ENCODE data around the gene PLS1. TPM values are rescaled to one million over a fixed set of nuclear protein-coding genes. Genes with fewer than 3 reads are reported as not detected.
"Not testable (repeated sequence)": the region's sequence is repeated elsewhere in the genome, so short reads cannot be mapped to it uniquely, and the experiment has no call there.

PLS1 gene
- total RNA-seq, 1 donor from 2014 or later: 15.7 TPM

DNA sequence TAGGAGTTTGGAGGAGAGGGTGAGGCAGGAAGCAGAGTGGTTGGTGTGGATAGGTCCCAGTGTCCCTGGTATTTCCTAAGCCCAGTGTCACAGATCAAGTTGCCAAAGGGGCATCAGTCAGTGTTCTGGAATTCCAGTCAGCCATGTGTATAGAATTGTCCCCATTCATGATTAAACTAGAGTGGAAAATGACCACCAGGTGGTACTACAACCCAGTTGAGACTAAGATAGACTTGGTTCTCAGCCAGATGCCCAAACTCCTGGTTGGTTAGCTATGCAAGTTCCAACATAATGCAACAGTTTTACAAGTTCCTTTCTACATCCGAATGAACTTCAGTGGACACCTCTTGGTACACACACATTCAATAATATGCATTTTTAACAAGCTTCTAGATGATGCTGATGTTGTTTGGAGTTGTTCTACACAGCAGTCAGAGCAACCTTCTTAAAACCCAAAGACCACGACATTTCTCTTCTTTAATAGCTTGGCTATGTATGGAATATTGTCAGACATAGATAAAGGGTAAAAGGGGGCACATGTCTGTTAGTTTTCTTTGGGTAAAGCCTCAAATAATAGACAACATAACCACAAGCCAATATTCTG lies 9.3 kb upstream of the PLS1 start:
- no peaks in the 10 kb centered on the region for H3K36me3 Mint-ChIP-seq (ENCODE audit: insufficient read depth)
- no peaks in the 10 kb centered on the region for H3K9me3 Mint-ChIP-seq (ENCODE audit: low read depth)
- TF ChIP-seq, protein P1, sequence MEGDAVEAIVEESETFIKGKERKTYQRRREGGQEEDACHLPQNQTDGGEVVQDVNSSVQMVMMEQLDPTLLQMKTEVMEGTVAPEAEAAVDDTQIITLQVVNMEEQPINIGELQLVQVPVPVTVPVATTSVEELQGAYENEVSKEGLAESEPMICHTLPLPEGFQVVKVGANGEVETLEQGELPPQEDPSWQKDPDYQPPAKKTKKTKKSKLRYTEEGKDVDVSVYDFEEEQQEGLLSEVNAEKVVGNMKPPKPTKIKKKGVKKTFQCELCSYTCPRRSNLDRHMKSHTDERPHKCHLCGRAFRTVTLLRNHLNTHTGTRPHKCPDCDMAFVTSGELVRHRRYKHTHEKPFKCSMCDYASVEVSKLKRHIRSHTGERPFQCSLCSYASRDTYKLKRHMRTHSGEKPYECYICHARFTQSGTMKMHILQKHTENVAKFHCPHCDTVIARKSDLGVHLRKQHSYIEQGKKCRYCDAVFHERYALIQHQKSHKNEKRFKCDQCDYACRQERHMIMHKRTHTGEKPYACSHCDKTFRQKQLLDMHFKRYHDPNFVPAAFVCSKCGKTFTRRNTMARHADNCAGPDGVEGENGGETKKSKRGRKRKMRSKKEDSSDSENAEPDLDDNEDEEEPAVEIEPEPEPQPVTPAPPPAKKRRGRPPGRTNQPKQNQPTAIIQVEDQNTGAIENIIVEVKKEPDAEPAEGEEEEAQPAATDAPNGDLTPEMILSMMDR (IDR thresholded peaks at IDR 0.05; ENCODE audit: unreplicated experiment): peak; percentile 72
- peak; percentile 24 for DNase-seq (ENCODE audit: low spot score, unreplicated experiment)
- no peak overlapping the region for H3K27ac Mint-ChIP-seq
- no peak overlapping the region for H3K4me3 Mint-ChIP-seq (ENCODE audit: low read depth)
- H3K4me1 Mint-ChIP-seq (ENCODE audit: low read depth): no peaks in the 10 kb centered on the region
- H3K27me3 Mint-ChIP-seq: peaks cover 9% of the 10 kb centered on the region

DNA sequence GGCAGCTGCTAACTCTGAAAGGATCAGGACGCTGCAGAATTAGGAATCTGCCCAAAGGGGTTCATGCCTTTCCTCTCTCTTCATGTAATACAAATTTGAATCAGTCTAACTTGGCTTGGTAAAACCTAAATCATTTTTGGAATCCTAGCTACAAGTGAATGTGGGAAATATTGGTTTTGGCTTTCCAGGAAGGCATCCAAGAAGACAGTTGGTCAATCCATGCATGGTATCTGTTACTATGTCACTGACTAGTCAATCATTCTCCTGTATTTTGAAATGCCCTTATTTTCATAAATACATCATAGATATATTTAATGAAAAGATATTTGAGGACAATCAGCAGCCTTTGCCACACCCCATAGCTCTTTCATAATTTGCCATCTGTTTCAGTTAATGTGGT lies 7.5 kb upstream of the PLS1 start:
- TF ChIP-seq, protein P1 (IDR thresholded peaks at IDR 0.05; ENCODE audit: unreplicated experiment): no peak
- Mint-ChIP-seq H3K27me3 (peaks cover 2% of the 10 kb centered on the region), H3K27ac (no peak overlapping the region), H3K36me3 (ENCODE audit: insufficient read depth) (no peaks in the 10 kb centered on the region), H3K4me1 (ENCODE audit: low read depth) (no peaks in the 10 kb centered on the region), H3K4me3 (ENCODE audit: low read depth) (no peak overlapping the region), H3K9me3 (ENCODE audit: low read depth) (no peaks in the 10 kb centered on the region)
- DNase-seq (ENCODE audit: low spot score, unreplicated experiment): no peak

DNA sequence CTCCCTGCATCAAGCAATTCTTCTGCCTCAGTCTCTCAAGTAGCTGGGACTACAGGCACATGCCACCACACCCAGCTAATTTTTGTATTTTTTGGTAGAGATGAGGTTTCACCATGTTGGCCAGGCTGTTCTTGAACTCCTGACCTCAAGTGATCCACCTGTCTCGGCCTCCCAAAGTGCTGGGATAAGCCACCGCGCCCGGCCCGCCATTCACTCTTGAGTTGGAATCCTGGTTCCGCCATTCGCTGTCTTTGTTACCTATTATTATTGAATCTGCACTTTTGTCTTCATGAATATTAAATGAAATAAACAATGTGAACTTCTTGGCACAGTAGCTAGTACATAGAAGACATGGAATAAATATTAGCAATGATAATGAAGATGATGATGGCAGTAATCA lies 3.9 kb upstream of the PLS1 start:
- not testable (repeated sequence) for DNase-seq (ENCODE audit: low spot score, unreplicated experiment); H3K27me3 Mint-ChIP-seq; H3K4me3 Mint-ChIP-seq (ENCODE audit: low read depth); H3K27ac Mint-ChIP-seq; H3K9me3 Mint-ChIP-seq (ENCODE audit: low read depth); H3K4me1 Mint-ChIP-seq (ENCODE audit: low read depth); H3K36me3 Mint-ChIP-seq (ENCODE audit: insufficient read depth)

DNA sequence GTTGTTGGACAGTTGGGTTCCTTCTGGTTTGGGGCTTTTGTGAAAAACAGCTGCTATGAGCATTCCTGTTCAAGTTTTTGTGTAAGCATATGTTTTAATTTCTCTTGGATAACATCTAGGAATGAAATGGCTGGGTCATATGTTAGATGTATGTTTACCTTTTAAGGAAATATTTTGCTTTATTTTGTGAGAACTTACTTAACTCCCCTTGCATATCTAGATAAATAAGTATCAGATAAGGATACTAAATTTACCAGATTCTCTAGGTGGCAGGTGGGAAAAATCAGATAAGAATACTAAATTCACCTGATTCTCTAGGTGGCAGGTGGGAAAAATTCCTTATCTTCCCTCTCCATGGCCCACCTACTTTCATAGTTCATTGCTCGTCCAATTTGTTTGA lies 1.1 kb upstream of the PLS1 start:
- Mint-ChIP-seq H3K27me3 (no peaks in the 10 kb centered on the region), H3K4me1 (ENCODE audit: low read depth) (peaks cover 17% of the 10 kb centered on the region), H3K9me3 (ENCODE audit: low read depth) (no peaks in the 10 kb centered on the region), H3K36me3 (ENCODE audit: insufficient read depth) (peaks cover 5% of the 10 kb centered on the region), H3K27ac (peak overlapping the region; percentile 100), H3K4me3 (ENCODE audit: low read depth) (peak overlapping the region; percentile 92)
- TF ChIP-seq, protein P1 (IDR thresholded peaks at IDR 0.05; ENCODE audit: unreplicated experiment): no peak
- no peak for DNase-seq (ENCODE audit: low spot score, unreplicated experiment)

DNA sequence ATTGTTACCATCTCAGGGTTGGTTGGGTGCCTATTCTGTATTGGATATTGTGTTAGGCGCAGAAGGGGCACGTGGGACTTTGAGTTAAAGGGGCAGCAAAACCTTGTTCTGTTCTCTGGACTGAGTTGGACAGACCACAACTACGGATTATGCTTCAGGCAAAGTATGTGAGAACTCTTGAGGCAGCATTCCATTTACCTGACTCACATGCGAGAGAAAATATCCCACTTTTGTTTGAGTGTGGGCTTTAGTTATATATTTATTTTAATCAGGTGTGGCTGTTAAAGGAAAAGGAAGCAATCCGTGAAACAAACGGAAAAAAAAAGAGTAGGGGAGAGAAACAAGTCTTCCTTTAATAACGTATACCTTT lies 627 bp upstream of the PLS1 start:
- peak overlapping the region; percentile 92 for H3K4me3 Mint-ChIP-seq (ENCODE audit: low read depth)
- no peaks in the 10 kb centered on the region for H3K27me3 Mint-ChIP-seq
- H3K4me1 Mint-ChIP-seq (ENCODE audit: low read depth): peaks cover 17% of the 10 kb centered on the region
- TF ChIP-seq, protein P1 (IDR thresholded peaks at IDR 0.05; ENCODE audit: unreplicated experiment): no peak
- H3K27ac Mint-ChIP-seq: peak overlapping the region; percentile 100
- peaks cover 8% of the 10 kb centered on the region for H3K36me3 Mint-ChIP-seq (ENCODE audit: insufficient read depth)
- no peak for DNase-seq (ENCODE audit: low spot score, unreplicated experiment)
- H3K9me3 Mint-ChIP-seq (ENCODE audit: low read depth): no peaks in the 10 kb centered on the region

DNA sequence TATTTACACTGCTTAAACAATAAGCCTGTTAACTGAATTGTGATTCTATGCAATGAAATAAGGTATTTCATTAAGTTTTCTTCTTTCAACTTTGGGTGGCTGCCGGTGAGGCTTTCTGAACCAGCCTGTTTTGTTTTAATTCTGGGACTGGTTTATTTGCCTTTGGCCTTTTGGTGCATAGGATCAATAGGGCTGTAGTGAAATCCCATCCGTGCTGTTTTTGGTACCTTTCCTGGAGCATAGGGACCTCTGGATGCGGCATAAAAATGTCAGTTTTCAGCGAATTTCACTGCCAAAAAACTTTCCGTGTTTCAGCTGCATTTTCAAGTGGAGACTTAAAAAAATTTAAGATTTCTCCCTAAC lies 514 bp downstream of the PLS1 start:
- Mint-ChIP-seq H3K36me3 (ENCODE audit: insufficient read depth) (peaks cover 9% of the 10 kb centered on the region), H3K9me3 (ENCODE audit: low read depth) (no peaks in the 10 kb centered on the region), H3K27ac (peak overlapping the region; percentile 100), H3K4me3 (ENCODE audit: low read depth) (peak overlapping the region; percentile 92), H3K27me3 (no peaks in the 10 kb centered on the region), H3K4me1 (ENCODE audit: low read depth) (peaks cover 17% of the 10 kb centered on the region)
- TF ChIP-seq, protein P1 (IDR thresholded peaks at IDR 0.05; ENCODE audit: unreplicated experiment): no peak
- no peak for DNase-seq (ENCODE audit: low spot score, unreplicated experiment)

All from progenitor cell of endocrine pancreas (in vitro differentiated cells).